Stimulated activated naive CD8-positive, alpha-beta T cell treated with anti-CD3 and anti-CD28 coated beads, Interleukin-15, amount 100 ng/mL, for 72 hours (primary cell): ENCODE data around the gene OTOF.
A peak's percentile ranks its signal among the peaks of the same experiment; 100 is the strongest.
"Not testable (repeated sequence)": the region's sequence is repeated elsewhere in the genome, so short reads cannot be mapped to it uniquely, and the experiment has no call there.

Experiments used
- ATAC-seq: fragments of 150-1000 bp; cut with Tn5 transposase; 2 replicates; pipeline ENCODE4 v1.10.0; 2021; ENCODE audit warnings: mild to moderate bottlenecking, moderate library complexity
- DNase-seq, 2 donors: peaks; one replicate each; pipeline ENCODE4 v3.0.0; 2021 to 2022
- H3K27ac Mint-ChIP-seq, 2 donors: one replicate each; pipeline ENCODE4 v1.8.0; 2022; ENCODE audit warnings: mild to moderate bottlenecking in 2 of 2, mixed read lengths in 2 of 2, moderate library complexity in 2 of 2
- H3K27me3 Mint-ChIP-seq: one replicate; pipeline ENCODE4 v1.8.0; 2022; ENCODE audit warnings: mixed read lengths
- H3K4me1 Mint-ChIP-seq: one replicate; pipeline ENCODE4 v1.8.0; 2022; ENCODE audit warnings: mild to moderate bottlenecking, mixed read lengths
- H3K4me3 Mint-ChIP-seq, 2 donors: one replicate each; pipeline ENCODE4 v1.8.0; 2022; ENCODE audit warnings: mild to moderate bottlenecking in 2 of 2, mixed read lengths in 2 of 2, moderate library complexity in 1 of 2
- H3K9me3 Mint-ChIP-seq, 2 donors: one replicate each; pipeline ENCODE4 v1.8.0; 2022; ENCODE audit warnings: mixed read lengths in 2 of 2

OTOF gene

GRCh38 chr2:26478366-26478765 is 442 bp upstream of the OTOF start:
- Mint-ChIP-seq H3K4me3 (no peak overlapping the region), H3K27me3 (peaks cover 7% of the 10 kb centered on the region), H3K9me3 (no peaks in the 10 kb centered on the region), H3K4me1 (peaks cover 10% of the 10 kb centered on the region), H3K27ac (peak overlapping the region in 1 of 2 donors; percentile 46)
- ATAC-seq (no peak), DNase-seq (no peak)

GRCh38 chr2:26477126-26477910 is 606 bp downstream of the OTOF start:
- peak overlapping the region; percentile 17 to 45 for H3K27ac Mint-ChIP-seq
- DNase-seq = no peak
- H3K4me3 Mint-ChIP-seq = peak overlapping the region; percentile 12 to 49
- peak; percentile 51 for ATAC-seq
- no peaks in the 10 kb centered on the region for H3K9me3 Mint-ChIP-seq
- H3K4me1 Mint-ChIP-seq = peaks cover 10% of the 10 kb centered on the region
- peaks cover 7% of the 10 kb centered on the region for H3K27me3 Mint-ChIP-seq

- no peak overlapping the region for H3K27ac Mint-ChIP-seq
- peaks cover 10% of the 10 kb centered on the region for H3K4me1 Mint-ChIP-seq
- peak; percentile 39 for ATAC-seq
- H3K9me3 Mint-ChIP-seq = no peaks in the 10 kb centered on the region
- no peak for DNase-seq
- H3K4me3 Mint-ChIP-seq = no peak overlapping the region
- H3K27me3 Mint-ChIP-seq = peaks cover 7% of the 10 kb centered on the region
Observed at GRCh38 chr2:26475832-26476501, 2.0 kb downstream of the OTOF start.

- ATAC-seq (no peak), DNase-seq (no peak)
- peaks cover 0 to 4% of the 10 kb centered on the region in 2 donors for H3K9me3 Mint-ChIP-seq
- peaks cover 7% of the 10 kb centered on the region for H3K27me3 Mint-ChIP-seq
- no peak overlapping the region for H3K27ac Mint-ChIP-seq
- H3K4me3 Mint-ChIP-seq = no peak overlapping the region
- H3K4me1 Mint-ChIP-seq = peaks cover 10% of the 10 kb centered on the region
Observed at GRCh38 chr2:26475037-26475436, 2.9 kb downstream of the OTOF start.

GRCh38 chr2:26474261-26474785 is 3.6 kb downstream of the OTOF start:
- peaks cover 7% of the 10 kb centered on the region for H3K27me3 Mint-ChIP-seq
- peaks cover 0 to 11% of the 10 kb centered on the region in 2 donors for H3K9me3 Mint-ChIP-seq
- no peak for DNase-seq

GRCh38 chr2:26473796-26474195 is 4.1 kb downstream of the OTOF start:
- no peak overlapping the region for H3K4me3 Mint-ChIP-seq
- H3K4me1 Mint-ChIP-seq = peaks cover 10% of the 10 kb centered on the region
- ATAC-seq = no peak
- peaks cover 0 to 13% of the 10 kb centered on the region in 2 donors for H3K9me3 Mint-ChIP-seq
- peaks cover 7% of the 10 kb centered on the region for H3K27me3 Mint-ChIP-seq
- H3K27ac Mint-ChIP-seq = no peak overlapping the region
- no peak for DNase-seq

More at GRCh38 chr2:26474261-26474785, 3.6 kb downstream of the OTOF start:
- ATAC-seq = no peak
- Mint-ChIP-seq H3K4me1 (peaks cover 10% of the 10 kb centered on the region), H3K4me3 (no peak overlapping the region), H3K27ac (no peak overlapping the region)

GRCh38 chr2:26472821-26473655 is 4.9 kb downstream of the OTOF start:
- H3K27ac Mint-ChIP-seq = no peak overlapping the region
- H3K27me3 Mint-ChIP-seq = peaks cover 6% of the 10 kb centered on the region
- no peak overlapping the region for H3K4me3 Mint-ChIP-seq
- peaks cover 0 to 13% of the 10 kb centered on the region in 2 donors for H3K9me3 Mint-ChIP-seq
- H3K4me1 Mint-ChIP-seq = peaks cover 9% of the 10 kb centered on the region
- no peak for DNase-seq
- no peak for ATAC-seq

GRCh38 chr2:26471766-26472706 is 5.9 kb downstream of the OTOF start:
- DNase-seq (no peak), ATAC-seq (no peak)
- peaks cover 0 to 13% of the 10 kb centered on the region in 2 donors for H3K9me3 Mint-ChIP-seq
- no peak overlapping the region for H3K27ac Mint-ChIP-seq
- H3K4me1 Mint-ChIP-seq = no peaks in the 10 kb centered on the region
- H3K4me3 Mint-ChIP-seq = no peak overlapping the region
- H3K27me3 Mint-ChIP-seq = no peaks in the 10 kb centered on the region

GRCh38 chr2:26471289-26471688 is 6.6 kb downstream of the OTOF start:
- no peak for ATAC-seq
- no peak overlapping the region for H3K4me3 Mint-ChIP-seq
- no peaks in the 10 kb centered on the region for H3K4me1 Mint-ChIP-seq
- DNase-seq = no peak
- H3K27ac Mint-ChIP-seq = no peak overlapping the region
- H3K27me3 Mint-ChIP-seq = no peaks in the 10 kb centered on the region
- H3K9me3 Mint-ChIP-seq = peaks cover 0 to 13% of the 10 kb centered on the region in 2 donors

GRCh38 chr2:26470601-26471260 is 7.2 kb downstream of the OTOF start:
- no peak for ATAC-seq
- H3K4me1 Mint-ChIP-seq = no peaks in the 10 kb centered on the region
- H3K9me3 Mint-ChIP-seq = peaks cover 0 to 13% of the 10 kb centered on the region in 2 donors
- DNase-seq = no peak
- no peaks in the 10 kb centered on the region for H3K27me3 Mint-ChIP-seq
- H3K4me3 Mint-ChIP-seq = no peak overlapping the region
- H3K27ac Mint-ChIP-seq = no peak overlapping the region

- no peak for ATAC-seq
- DNase-seq = no peak
- H3K9me3 Mint-ChIP-seq = peaks cover 0 to 13% of the 10 kb centered on the region in 2 donors
- no peak overlapping the region for H3K4me3 Mint-ChIP-seq
- no peak overlapping the region for H3K27ac Mint-ChIP-seq
- no peaks in the 10 kb centered on the region for H3K4me1 Mint-ChIP-seq
- H3K27me3 Mint-ChIP-seq = no peaks in the 10 kb centered on the region
Observed at GRCh38 chr2:26469955-26470354, 8.0 kb downstream of the OTOF start.

- H3K4me3 Mint-ChIP-seq = no peak overlapping the region
- H3K27me3 Mint-ChIP-seq = no peaks in the 10 kb centered on the region
- no peaks in the 10 kb centered on the region for H3K4me1 Mint-ChIP-seq
- peaks cover 0 to 13% of the 10 kb centered on the region in 2 donors for H3K9me3 Mint-ChIP-seq
- no peak overlapping the region for H3K27ac Mint-ChIP-seq
- DNase-seq = peak; percentile 61 to 73
- ATAC-seq = no peak
Observed at GRCh38 chr2:26469092-26469710, 8.7 kb downstream of the OTOF start.

GRCh38 chr2:26468544-26468943 is 9.4 kb downstream of the OTOF start:
- DNase-seq, H3K27me3 Mint-ChIP-seq, ATAC-seq, H3K27ac Mint-ChIP-seq, H3K4me3 Mint-ChIP-seq, H3K4me1 Mint-ChIP-seq: not testable (repeated sequence)
- peaks cover 0 to 13% of the 10 kb centered on the region in 2 donors for H3K9me3 Mint-ChIP-seq
